CD4-positive, alpha-beta T cell (primary cell): Measurements from ENCODE around the gene TMEM184B. TPM values are rescaled to one million over a fixed set of nuclear protein-coding genes. Genes with fewer than 3 reads are reported as not detected.

Experiments used
- ATAC-seq: fragments of 200-7000 bp; cut with Tn5 transposase; one replicate; pipeline ENCODE4 v1.10.0; 2022; ENCODE audit warnings: mild to moderate bottlenecking; ENCODE audit not compliant: poor library complexity
- CTCF ChIA-PET: fragments of 350-600 bp; sonication (Branson Sonifier 250); formaldehyde crosslinking; loops from one replicate; lab custom pipeline; 2021; ENCODE audit warnings: antibody characterized with exemption, inconsistent platforms; lab: Charles Lee
- POLR2A ChIA-PET: fragments of 350-600 bp; sonication (Branson Sonifier 250); formaldehyde crosslinking; loops from one replicate; lab custom pipeline; 2021; ENCODE audit warnings: antibody characterized with exemption, inconsistent platforms; lab: Charles Lee
- DNase-seq, 14 experiments: peaks; one replicate each; pipeline ENCODE4 v3.0.0-alpha.2; 2013 to 2020; ENCODE audit warnings: mixed read lengths in 2 of 14
- H3K27ac ChIP-seq, 2 donors: one replicate each; pipeline versions ENCODE4 v1.5.1 to v1.7.0; 2013; ENCODE audit warnings: low read length in 2 of 2, low read depth in 1 of 2, mild to moderate bottlenecking in 1 of 2
- H3K27me3 ChIP-seq, 2 experiments: 1 replicate in 1 of 2; 2 replicates in 1 of 2; pipeline versions ENCODE4 v1.6.1 to v1.7.0; 2013; ENCODE audit warnings: low read length in 2 of 2, control low read depth in 1 of 2, mild to moderate bottlenecking in 1 of 2, moderate library complexity in 1 of 2; ENCODE audit not compliant: insufficient read depth in 2 of 2, control insufficient read depth in 1 of 2
- H3K36me3 ChIP-seq: one replicate; pipeline ENCODE4 v1.6.1; 2013; ENCODE audit warnings: low read length, control low read depth; ENCODE audit not compliant: insufficient read depth
- H3K4me1 ChIP-seq: one replicate; pipeline ENCODE4 v1.6.1; 2013; ENCODE audit warnings: low read length, control low read depth; ENCODE audit not compliant: insufficient read depth
- H3K4me3 ChIP-seq: one replicate; pipeline ENCODE4 v1.5.1; 2013; ENCODE audit warnings: mild to moderate bottlenecking, low read length, moderate library complexity
- H3K9me3 ChIP-seq, 2 experiments: 1 replicate in 1 of 2; 2 replicates in 1 of 2; pipeline versions ENCODE4 v1.6.1 to v1.7.0; 2013; ENCODE audit warnings: low read length in 2 of 2, mild to moderate bottlenecking in 2 of 2, control low read depth in 1 of 2, moderate library complexity in 1 of 2; ENCODE audit not compliant: control insufficient read depth in 1 of 2, insufficient read depth in 1 of 2
- H3K27ac Mint-ChIP-seq: one replicate; pipeline ENCODE4 v1.8.0; 2020; ENCODE audit warnings: mixed read lengths
- H3K27me3 Mint-ChIP-seq: one replicate; pipeline ENCODE4 v1.8.0; 2021; ENCODE audit warnings: mixed read lengths
- H3K36me3 Mint-ChIP-seq: one replicate; pipeline ENCODE4 v1.8.0; 2021; ENCODE audit warnings: low read depth, mixed read lengths
- H3K4me1 Mint-ChIP-seq: one replicate; pipeline ENCODE4 v1.8.0; 2021; ENCODE audit warnings: low read depth, mixed read lengths
- H3K4me3 Mint-ChIP-seq: one replicate; pipeline ENCODE4 v1.8.0; 2020; ENCODE audit warnings: mild to moderate bottlenecking, mixed read lengths
- H3K9me3 Mint-ChIP-seq: one replicate; pipeline ENCODE4 v1.8.0; 2020; ENCODE audit warnings: mixed read lengths
- intact Hi-C, 2 experiments: fragments of 100-400 bp; cut with DNase I in 1 of 2; cut with micrococcal nuclease in 1 of 2; formaldehyde crosslinking; loops; one replicate each; pipeline versions ENCODE4 v1.15.1 to v1.9.0; 2023 to 2025; cut with DNase I, micrococcal nuclease
- total RNA-seq, 174 experiments: library from RNA in 2 of 174; stranded (reverse) in 2 of 174; gene quantifications; one replicate each; pipeline ENCODE4 v1.2.3 and lab custom pipeline; 2021 to 2026
- TF ChIP-seq, protein P1 (sequence below): fragments of 200-600 bp; IDR thresholded peaks from one replicate; pipeline ENCODE4 v1.8.0; 2022; ENCODE audit warnings: antibody characterized with exemption, mild to moderate bottlenecking

TMEM184B gene
- total RNA-seq, 2 experiments from 2014 or later, result 49.3 to 50.1 TPM

DNA sequence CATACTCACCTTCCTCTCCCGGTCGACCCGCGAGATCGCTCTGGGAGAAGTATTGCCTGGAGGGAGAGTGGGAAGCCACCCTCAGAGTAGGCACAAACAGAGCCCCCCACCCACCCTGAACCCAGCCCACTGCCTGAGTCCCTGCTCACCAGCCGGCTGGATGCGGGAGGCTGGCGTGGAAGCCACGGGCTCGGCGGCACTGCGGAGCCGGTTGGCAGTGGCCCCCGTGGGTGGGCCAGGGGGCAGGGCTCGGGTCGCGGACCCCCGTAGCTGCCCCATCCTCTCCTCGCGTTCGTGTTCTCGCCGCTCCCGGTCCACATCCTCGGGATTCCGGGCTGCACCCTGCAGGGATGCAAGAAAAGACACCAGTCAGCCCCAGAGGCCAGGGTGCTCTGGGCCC, 21.4 kb upstream of the TMEM184B start:
- H3K27me3 ChIP-seq, result no peaks in the 10 kb centered on the region
- H3K9me3 Mint-ChIP-seq, result no peaks in the 10 kb centered on the region
- CTCF ChIA-PET, result no interaction called here
- no peak overlapping the region for H3K27ac Mint-ChIP-seq
- ATAC-seq, result no peak
- peaks cover 54% of the 10 kb centered on the region for H3K36me3 Mint-ChIP-seq
- H3K36me3 ChIP-seq, result peaks cover 53% of the 10 kb centered on the region
- no peak overlapping the region for H3K4me3 ChIP-seq
- POLR2A ChIA-PET, result no interaction called here
- H3K4me1 Mint-ChIP-seq, result no peaks in the 10 kb centered on the region
- no peaks in the 10 kb centered on the region for H3K9me3 ChIP-seq
- TF ChIP-seq, protein P1, sequence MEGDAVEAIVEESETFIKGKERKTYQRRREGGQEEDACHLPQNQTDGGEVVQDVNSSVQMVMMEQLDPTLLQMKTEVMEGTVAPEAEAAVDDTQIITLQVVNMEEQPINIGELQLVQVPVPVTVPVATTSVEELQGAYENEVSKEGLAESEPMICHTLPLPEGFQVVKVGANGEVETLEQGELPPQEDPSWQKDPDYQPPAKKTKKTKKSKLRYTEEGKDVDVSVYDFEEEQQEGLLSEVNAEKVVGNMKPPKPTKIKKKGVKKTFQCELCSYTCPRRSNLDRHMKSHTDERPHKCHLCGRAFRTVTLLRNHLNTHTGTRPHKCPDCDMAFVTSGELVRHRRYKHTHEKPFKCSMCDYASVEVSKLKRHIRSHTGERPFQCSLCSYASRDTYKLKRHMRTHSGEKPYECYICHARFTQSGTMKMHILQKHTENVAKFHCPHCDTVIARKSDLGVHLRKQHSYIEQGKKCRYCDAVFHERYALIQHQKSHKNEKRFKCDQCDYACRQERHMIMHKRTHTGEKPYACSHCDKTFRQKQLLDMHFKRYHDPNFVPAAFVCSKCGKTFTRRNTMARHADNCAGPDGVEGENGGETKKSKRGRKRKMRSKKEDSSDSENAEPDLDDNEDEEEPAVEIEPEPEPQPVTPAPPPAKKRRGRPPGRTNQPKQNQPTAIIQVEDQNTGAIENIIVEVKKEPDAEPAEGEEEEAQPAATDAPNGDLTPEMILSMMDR, result no peak
- intact Hi-C loops, result no loop called here
- H3K4me3 Mint-ChIP-seq, result no peak overlapping the region
- H3K27me3 Mint-ChIP-seq, result no peaks in the 10 kb centered on the region
- peak in 1 of 14 experiments; percentile 13 for DNase-seq
- no peak overlapping the region for H3K27ac ChIP-seq
- no peaks in the 10 kb centered on the region for H3K4me1 ChIP-seq

DNA sequence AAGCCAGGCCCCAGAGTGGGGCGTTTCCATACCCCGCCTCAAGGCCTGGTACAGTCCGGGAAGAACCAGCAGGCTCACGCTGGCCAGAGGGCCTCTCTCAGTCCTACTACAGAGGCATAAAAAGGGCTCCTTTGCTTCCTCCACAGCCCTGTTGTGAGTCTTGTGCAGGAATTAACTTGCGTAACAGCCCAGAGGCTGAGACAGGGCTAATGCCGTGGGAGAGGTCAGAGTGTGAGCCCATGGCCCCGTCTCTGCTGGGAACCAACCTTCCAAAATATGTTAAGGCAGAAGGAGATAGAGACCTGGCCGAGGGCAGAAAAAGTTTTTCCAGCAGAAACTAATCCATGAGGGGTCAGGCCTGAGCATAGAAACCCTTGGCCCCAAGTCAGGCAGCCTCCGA, 19.9 kb upstream of the TMEM184B start:
- Histone ChIP-seq H3K27ac (no peak overlapping the region), H3K27me3 (no peaks in the 10 kb centered on the region), H3K36me3 (peaks cover 38% of the 10 kb centered on the region), H3K4me3 (no peak overlapping the region), H3K4me1 (no peaks in the 10 kb centered on the region), H3K9me3 (no peaks in the 10 kb centered on the region)
- no peaks in the 10 kb centered on the region for H3K4me1 Mint-ChIP-seq
- DNase-seq (no peak), ATAC-seq (no peak)
- ChIA-PET POLR2A (no interaction called here), CTCF (no interaction called here)
- H3K36me3 Mint-ChIP-seq, result peaks cover 45% of the 10 kb centered on the region
- intact Hi-C loops, result no loop called here
- no peak overlapping the region for H3K27ac Mint-ChIP-seq
- H3K27me3 Mint-ChIP-seq, result no peaks in the 10 kb centered on the region
- H3K9me3 Mint-ChIP-seq, result no peaks in the 10 kb centered on the region
- H3K4me3 Mint-ChIP-seq, result no peak overlapping the region
- TF ChIP-seq, protein P1, result no peak

DNA sequence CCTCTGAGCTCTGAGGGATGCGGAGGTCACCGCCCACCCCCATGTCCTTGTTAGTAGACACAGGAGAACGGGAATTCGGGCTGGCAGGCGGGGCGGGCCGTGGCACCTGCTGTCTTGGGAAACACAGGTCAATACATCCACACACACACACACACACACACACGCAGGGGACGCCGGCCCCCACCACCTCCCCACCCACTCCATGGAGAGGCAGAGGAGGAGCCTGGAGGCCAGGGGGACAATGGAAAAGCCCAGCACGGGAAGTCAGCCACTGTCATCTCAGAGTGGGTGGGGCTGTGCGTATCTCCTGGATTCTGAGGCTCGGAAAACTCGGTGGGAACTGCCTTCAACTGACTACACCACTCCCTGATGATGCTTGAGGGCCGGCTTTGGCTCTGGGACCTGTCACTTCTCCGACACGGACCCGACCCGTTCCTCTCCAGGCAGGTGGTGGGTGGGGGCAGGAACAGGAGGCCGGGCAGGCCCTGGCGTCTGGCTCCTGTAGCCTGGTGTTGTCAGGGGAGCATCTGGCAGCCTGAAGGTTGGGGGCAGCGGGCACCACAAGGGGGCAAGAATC, 18.5 kb upstream of the TMEM184B start:
- no peaks in the 10 kb centered on the region for H3K9me3 Mint-ChIP-seq
- Histone ChIP-seq H3K27ac (no peak overlapping the region), H3K4me3 (no peak overlapping the region), H3K27me3 (no peaks in the 10 kb centered on the region), H3K4me1 (no peaks in the 10 kb centered on the region), H3K36me3 (peaks cover 25% of the 10 kb centered on the region), H3K9me3 (no peaks in the 10 kb centered on the region)
- no peak overlapping the region for H3K4me3 Mint-ChIP-seq
- H3K36me3 Mint-ChIP-seq, result peaks cover 34% of the 10 kb centered on the region
- ATAC-seq, result no peak
- H3K27me3 Mint-ChIP-seq, result no peaks in the 10 kb centered on the region
- no peaks in the 10 kb centered on the region for H3K4me1 Mint-ChIP-seq
- TF ChIP-seq, protein P1, result no peak
- no peak overlapping the region for H3K27ac Mint-ChIP-seq
- ChIA-PET CTCF (interaction anchor here (0.9 kb wide), 1 partner anchor 14 kb away, joined by 3 read pairs; no protein-coding TSS in a partner anchor), POLR2A (no interaction called here)
- intact Hi-C loops, result no loop called here
- peak in 1 of 14 experiments; percentile 36 for DNase-seq
